HG03175 (cell line): ENCODE measurements around the gene RTKN.
"Not testable (repeated sequence)": the region's sequence is repeated elsewhere in the genome, so short reads cannot be mapped to it uniquely, and the experiment has no call there.

Experiments
- ATAC-seq: cut with Tn5 transposase; IDR thresholded peaks from one replicate; pipeline ENCODE4 v1.9.1; 2021; ENCODE audit warnings: mild to moderate bottlenecking, moderate library complexity; ENCODE audit not compliant: unreplicated experiment

The RTKN gene, protein sequence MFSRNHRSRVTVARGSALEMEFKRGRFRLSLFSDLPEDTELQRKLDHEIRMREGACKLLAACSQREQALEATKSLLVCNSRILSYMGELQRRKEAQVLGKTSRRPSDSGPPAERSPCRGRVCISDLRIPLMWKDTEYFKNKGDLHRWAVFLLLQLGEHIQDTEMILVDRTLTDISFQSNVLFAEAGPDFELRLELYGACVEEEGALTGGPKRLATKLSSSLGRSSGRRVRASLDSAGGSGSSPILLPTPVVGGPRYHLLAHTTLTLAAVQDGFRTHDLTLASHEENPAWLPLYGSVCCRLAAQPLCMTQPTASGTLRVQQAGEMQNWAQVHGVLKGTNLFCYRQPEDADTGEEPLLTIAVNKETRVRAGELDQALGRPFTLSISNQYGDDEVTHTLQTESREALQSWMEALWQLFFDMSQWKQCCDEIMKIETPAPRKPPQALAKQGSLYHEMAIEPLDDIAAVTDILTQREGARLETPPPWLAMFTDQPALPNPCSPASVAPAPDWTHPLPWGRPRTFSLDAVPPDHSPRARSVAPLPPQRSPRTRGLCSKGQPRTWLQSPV

DNA sequence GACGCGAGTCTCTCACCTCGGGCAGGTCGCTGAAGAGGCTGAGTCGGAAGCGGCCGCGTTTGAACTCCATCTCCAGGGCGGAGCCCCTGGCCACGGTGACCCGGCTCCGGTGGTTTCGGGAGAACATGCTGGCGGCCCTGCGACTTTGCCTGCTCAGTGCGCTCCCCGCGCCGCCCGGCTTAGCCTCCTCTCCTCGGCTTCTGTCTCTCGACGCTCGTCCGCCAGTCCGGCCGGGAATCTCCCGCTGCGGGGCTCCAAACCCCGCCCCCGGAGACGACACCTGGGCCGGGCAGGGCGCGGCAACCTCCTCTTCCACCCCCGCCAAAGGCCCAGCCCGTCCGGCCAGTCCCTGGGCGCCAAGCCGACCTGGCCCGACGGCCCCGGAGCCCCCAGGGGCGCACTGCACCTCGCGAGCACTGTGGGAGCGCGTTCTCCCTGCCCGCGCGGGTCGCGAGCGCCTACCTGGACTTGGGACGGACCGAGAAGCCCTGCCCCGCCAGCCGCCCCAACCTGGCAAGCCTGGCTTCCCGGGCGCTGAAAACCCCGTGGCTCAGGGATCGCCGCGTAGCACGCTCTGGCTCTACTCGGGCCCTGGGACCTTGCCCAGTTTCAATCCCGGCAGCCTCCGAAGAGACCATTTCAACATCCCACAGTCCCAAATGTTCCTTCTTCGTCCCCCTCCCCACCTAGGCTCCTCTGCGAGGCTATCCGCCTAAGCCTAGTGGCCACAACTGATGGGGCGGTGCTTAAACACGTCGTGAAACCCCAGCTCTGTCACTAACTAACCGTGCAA is at the start of gene RTKN:
Gene RTKN (minus strand): TSS at position 248 of the 793 bp plus-strand sequence. CDS start 121 bp downstream, at position 127.
- ATAC-seq: no peak

DNA sequence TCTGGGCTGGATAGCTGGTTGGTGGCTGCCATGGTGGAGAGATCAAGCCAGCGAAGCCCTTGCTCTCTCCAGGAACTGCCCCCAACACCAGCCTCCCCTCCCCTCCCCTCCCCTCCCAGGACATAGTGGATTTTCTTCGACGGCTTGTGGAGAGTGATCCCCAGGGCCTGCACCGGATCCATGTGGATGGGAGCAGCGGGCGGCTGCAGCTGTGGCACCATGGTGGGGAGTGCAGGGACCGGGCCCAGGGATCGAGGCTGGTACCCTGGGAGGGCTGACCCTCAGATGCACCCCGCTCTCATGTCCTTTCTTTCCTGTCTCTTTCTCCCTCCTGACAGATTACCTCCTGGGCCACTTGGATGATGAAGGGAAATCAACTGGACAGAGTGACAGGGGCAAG is 48.2 kb upstream of the RTKN start:
- no peak for ATAC-seq

DNA sequence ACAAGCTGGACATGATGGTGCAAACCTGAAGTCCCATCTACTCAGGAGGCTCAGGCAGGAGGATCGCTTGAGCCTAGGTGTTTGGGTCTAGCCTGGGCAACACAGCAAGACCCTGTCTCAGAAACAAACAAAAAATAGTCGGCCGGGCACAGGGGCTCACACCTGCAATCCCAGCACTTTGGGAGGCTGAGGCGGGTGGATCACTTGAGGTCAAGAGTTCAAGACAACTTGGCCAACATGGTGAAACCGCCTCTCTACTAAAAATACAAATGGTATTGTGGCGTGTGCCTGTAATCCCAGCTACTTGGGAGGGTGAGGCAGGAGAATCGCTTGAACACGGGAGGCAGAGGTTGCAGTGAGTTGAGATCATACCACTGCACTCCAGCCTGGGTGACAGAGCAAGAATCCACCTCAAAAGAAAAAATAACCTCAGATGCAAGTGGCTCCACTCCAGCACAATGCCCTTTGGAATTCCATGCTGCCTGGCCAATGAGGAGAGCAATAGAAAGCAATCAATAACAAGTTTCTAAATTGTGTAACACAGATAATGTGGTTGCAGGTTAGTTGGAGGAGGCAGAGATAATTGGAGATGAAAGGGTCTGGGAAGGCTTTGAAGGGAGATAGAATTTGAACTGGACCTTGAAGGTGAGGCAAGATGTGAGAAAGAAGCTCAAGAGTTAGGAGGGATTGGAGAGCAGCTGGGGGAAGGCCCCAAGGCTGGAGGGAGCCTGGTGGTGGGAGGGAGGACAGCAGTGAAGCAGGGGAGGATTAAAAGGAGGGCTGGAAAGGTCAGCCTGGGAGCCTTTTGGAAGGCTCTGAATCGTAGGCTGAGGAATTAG is 47.1 kb upstream of the RTKN start:
- ATAC-seq: no peak

DNA sequence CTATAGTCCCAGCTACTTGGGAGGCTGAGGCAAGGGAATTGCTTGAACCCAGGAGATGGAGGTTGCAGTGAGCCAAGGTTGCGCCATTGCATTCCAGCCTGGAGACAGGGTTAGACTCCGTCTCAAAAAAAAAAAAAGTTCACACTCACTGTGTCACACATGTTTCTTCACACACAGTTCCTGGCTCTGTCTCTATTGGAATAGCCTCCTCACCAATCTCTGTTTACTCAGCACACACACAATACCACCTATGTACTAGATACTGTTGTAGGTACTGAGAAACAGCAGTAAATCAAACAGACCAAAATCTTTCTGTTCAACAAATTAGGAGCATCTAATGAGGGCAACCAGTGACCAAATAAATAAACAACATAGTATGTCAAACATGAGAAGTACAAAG is 44.4 kb upstream of the RTKN start:
- ATAC-seq: no peak

DNA sequence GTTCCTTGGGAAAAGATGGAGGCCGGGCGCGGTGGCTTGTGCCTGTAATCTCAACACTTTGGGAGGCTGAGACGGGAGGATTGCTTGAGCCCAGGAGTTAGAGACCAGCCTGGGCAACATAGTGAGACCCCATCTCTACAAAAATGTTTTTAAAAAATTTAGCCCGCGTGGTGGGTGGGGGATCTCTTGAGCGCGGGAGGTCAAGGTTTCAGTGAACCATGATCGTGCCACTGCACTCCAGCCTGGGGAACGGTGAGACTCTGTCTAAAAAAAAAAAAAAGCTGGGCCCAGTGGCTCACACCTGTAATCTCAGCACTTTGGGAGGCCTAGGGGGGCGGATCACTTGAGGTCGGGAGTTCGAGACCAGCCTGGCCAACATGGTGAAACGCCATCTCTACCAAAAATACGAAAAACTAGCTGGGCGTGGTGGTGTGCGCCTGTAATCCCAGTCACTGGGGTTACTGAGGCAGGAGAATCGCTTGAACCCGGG is 42.0 kb upstream of the RTKN start:
- ATAC-seq: not testable (repeated sequence)

DNA sequence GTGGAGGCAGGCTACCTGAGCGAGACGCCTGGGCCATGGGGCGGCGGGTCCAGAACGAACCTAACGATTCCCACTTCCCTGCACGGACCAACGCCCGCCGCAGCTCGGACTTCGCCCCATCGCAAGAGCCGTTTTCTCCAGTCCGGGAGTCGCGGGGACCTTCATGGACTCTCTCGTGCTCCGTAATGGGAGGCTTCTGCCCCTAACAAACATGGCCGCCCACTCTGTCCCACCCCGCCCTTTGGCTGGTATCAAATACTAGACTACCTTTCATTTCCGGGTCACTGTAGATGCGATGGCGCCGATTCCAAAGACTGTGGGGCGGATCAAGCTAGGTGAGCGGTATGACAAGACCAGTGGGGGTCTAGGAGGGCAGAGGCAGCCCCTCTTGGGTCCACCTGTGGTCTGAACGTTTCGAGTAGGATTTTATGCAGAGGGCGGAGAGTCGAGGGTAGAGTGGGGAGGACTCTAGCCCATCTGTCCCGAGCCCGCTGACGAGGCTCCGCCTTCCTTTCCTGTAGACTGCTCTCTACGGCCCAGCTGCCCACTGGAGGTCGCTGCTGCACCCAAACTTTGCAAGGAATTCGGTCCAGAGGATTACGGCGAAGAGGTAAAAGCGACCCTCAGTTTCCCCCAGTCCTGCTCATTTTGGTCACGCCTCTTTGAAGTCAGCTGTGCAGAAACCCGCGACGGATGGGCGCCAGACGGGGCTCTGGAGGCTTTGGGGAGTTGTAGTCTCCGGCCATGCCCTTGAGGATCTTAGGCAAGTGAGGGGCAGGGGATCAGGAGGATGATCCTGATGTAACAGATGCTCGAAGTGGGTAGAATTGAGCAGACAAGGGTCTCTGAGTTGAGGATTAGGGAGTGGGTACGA is 41.3 kb upstream of the RTKN start, which contains the start of the genes CCDC142 and TTC31:
Gene CCDC142 (minus strand): TSS at position 198 of the 874 bp plus-strand sequence. CDS start 161 bp downstream, at position 37.
Gene TTC31 (plus strand): TSS at position 281 of the 874 bp plus-strand sequence. CDS start 15 bp downstream, at position 296.
- peak; percentile 93 for ATAC-seq

DNA sequence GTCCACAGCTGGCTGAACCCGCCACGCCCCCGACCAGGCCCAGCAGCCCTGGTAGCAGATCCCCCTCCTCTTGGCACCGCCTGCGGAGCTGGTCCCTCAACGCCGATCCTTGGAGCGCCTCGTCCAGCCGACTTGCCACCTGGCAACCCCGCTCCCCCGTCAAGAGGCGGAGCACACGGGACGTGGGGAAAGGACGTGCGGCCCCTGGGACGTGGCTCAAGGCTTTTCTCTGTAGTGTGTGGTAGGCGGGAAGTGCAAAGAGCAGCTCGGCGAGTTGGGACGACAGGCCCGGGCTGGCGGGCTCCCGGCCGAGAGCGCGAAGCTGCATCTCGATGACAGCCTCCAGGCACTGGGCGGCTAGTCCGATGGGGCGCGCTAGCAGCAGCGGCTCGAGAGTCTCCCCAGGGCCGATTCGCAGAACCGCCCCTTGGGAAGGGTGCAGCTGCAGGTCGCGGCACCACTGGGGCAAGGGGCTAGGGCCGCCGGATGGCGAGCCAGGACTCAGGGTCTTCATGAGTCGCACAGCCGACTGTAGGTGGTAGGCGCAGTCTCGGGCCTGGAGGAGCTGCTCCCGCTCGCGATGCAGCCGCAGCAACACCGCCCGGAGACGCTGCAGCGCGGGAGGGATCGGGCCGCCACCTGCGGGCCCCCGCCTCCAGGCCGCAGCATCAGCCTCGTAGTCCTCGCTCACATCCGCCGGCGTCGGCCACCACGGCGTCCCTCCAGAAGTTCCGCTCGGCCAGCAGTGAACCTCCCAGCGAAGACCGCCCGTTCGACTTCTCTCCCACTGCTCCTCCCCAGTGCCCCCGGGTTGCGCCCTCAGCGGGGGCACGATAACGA is 40.4 kb upstream of the RTKN start:
- peak; percentile 43 for ATAC-seq

DNA sequence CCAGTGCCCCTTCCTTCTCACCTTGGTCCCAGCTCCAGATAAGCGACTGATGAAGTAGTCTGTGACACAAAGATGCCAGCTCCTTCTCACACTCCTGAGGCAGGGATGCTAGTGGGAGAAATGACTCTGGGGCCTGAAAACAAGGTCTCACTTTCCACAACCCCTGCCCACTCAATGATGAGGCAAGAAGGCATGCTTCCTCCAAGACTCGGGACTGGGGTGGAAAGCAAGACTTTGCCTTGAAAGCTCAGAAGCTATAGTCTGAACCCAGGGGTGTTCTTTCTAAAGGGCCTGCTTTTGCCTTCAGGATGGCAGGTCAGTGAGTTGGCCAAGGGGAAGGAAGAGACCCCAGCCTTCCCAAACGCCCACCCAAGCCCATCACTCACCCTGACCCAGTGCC is 39.7 kb upstream of the RTKN start:
- no peak for ATAC-seq

DNA sequence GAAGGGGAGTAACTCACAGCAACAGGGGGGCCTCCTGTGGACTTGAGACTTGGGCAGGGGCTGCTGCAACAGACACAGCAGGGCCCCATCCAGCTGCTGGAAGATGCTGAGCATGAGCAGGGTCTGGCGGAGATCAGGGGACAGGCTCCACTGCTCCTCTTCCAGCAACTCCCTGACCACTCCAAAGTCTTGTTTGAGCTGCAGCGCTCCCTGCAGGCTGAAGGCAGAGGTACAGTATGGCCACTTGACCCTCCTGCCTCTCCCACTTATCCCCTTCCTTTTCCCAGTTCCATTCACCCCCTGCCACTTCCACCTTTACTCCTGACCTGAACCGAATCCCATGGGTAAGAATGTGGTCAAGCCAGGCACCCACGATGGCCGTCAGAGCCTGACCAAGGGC is 33.2 kb upstream of the RTKN start:
- no peak for ATAC-seq

DNA sequence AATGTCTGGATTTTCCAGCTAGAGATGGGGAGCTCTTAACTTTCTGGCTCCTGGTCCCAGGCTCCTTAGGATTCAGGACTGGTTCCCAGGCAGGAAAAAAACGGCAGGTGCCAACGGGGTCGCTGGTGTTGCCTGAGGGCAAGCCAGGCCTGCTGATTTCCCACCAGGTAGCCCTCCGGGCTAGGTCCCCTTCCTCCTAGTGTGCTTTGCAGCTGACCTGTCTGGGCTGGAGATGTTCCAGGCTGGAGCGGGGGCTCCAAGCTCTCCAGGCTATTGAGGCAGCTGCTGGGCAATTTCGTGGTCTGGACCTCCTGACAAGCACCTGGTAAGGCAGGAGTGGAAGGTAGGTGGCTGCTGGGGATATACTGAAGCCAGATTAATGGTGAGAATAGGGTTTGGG is 32.7 kb upstream of the RTKN start:
- no peak for ATAC-seq

DNA sequence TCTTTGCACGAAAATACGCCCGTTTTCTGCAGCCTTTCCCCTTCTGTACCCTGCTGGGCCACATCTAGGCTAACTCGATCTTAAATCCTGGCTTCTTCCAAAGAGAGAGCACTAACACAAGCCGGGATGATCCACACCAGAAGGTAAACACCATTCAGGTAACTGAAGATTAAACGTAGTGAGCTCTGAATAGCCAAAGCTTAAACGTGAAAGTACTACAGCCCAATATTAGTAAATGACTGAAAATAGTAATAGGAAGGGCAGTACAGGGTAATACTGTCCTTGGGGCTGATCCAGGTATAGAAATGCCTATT is 31.2 kb upstream of the RTKN start:
- no peak for ATAC-seq

DNA sequence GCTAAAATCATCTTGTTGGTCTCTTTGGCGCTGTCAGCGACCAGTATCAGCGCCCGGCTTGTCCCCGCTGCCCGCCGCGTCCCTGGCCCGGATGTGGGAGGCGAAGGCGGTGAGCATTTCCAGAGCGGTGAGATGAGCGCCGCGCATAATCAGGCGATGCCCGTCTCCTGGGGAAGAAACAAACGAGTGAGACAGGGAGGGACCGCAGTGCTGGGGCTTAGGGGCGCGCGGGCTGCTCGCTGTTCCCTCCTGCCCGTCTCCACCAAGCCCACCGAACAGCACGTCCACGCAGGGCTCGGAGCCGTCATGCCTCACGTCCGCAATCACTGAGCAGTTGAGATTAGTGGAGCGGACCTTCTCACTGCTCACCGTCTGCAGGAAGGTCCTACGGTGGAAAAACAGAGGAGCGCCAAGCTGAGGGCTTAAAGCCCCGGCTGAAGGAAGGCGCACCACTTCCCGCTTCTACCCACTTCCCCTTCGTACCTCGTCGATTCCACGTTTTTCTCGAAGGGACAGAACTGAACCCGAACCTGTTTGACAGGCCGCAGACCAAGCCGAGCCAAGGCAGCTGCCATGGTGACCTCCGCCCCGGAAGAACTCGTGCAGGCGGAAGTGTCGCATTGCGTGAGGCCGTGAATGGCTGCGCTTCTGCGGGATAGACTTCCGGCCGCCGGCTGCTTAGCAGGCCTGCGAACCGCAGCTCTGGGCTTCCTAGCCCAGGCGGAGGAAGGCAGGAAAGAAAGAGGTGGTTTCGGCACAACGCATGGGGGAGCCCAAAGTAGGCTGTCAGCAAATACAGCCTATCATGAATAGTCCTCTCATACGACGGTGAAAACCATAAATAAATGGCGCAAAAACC is 30.6 kb upstream of the RTKN start, which contains the start of gene MRPL53:
Gene MRPL53 (minus strand): TSS at position 595 of the 859 bp plus-strand sequence. CDS start 20 bp downstream, at position 575.
- ATAC-seq: peak; percentile 85

DNA sequence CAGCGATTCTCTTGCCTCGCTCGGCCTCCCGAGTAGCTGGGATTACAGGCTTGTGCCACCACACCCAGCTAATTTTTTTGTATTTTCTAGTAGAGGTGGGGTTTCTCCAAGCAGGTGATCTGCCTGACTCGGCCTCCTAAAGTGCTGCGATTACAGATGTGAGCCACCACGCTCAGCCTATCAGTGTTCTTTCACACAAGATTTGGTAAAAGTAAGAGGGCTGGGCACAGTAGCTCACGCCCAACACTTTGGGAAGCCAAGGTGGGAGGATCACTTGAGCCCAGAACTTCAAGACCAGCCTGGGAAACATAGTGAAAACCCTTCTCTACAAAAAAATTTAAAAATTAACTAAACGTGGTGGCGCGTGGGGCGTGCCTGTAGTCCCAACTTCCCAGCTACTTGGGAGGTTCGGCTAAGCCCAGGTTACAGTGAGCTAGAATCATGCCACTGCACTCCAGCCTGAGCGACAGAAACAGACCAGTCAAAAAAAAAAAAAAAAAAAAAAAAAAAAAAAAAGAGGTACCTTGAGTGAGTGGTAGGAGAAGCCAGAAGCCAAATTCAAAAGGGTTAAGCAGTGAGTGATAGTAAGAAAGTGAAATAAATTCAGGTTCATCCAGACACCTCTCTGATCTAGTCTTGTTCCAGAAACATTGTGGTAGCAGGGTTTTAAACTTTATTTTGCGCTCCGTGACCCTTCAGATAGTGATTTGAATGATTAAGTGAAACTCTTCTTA is 29.8 kb upstream of the RTKN start:
- no peak for ATAC-seq

DNA sequence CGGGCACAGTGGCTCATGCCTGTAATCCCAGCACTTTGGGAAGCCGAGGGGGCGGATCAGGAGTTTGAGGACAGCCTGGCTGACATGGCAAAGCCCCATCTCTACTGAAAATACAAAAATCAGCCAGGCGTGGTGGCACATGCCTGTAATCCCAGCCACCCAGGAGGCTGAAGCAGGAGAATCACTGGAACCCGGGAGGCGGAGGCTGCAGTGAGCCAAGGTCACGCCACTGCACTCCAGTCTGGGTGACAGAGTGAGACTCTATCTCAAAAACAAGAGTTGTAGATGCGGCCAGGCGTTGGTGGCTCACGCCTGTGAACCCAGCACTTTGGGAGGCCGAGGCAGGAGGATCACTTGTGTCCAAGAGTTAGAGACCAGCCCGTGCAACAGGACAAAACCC is 29.0 kb upstream of the RTKN start:
- not testable (repeated sequence) for ATAC-seq

DNA sequence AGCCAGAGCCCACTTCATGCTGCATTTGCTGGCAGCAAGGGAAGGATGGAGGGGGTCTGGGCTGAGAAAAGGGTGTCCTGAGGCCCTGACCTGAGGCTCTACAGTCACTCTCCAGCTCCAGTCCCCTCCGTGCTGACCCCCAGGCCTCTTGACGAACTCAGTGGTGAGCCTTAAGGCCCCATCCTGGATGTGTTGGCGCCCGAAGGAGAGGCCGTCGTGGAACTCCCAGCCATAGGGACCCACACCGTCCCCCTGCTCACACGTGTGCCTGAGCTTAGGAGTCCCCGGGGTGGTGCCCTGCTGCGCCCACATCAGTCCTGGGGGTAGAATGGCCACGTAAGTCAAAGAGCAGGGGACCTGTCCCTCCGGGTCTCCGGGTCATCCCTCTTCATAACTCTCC is 22.7 kb upstream of the RTKN start:
- no peak for ATAC-seq

DNA sequence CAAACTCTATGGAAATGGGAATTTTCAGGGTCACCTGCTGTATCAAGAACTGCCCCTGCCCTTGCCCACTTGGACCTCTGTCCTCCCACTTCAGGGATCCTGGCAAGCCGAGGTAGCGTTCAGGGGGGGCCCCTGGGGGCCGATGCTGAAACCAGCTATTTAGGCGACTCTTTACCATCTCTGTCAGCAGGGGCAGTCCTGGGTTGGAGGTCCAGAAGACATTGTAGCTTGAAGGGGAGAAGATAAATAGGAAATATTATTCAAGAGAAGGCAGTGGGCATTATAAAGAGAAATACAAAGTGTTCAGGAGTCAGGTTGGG is 21.0 kb upstream of the RTKN start:
- no peak for ATAC-seq
